Cardiac muscle cell (in vitro differentiated cells and primary cell): Measurements from ENCODE around the gene SQSTM1. TPM values are rescaled to one million over a fixed set of nuclear protein-coding genes. Genes with fewer than 3 reads are reported as not detected.

ENCODE experiments used
- DNase-seq, 2 donors: peaks; one replicate each; pipeline versions ENCODE4 v3.0.0 to v3.0.0-alpha.2; 2010 to 2017; ENCODE audit warnings: low read depth in 1 of 2, low spot score in 1 of 2
- H3K27ac ChIP-seq: fragments of 200-600 bp; sonication (generic); 2 replicates; pipeline ENCODE4 v1.5.1; 2016
- H3K27me3 ChIP-seq: fragments of 200-600 bp; sonication (generic); 2 replicates; pipeline ENCODE4 v1.6.0; 2016; ENCODE audit warnings: control low read depth
- H3K36me3 ChIP-seq: fragments of 200-600 bp; sonication (generic); 2 replicates; pipeline ENCODE4 v1.5.1; 2016; ENCODE audit warnings: control low read depth
- H3K4me1 ChIP-seq: fragments of 200-600 bp; sonication (generic); 2 replicates; pipeline ENCODE4 v1.8.1; 2017; ENCODE audit warnings: low read depth, mild to moderate bottlenecking, mixed run types
- H3K4me3 ChIP-seq: fragments of 200-600 bp; sonication (generic); 2 replicates; pipeline ENCODE4 v1.5.1; 2016; ENCODE audit warnings: mild to moderate bottlenecking
- H3K9me3 ChIP-seq: fragments of 200-600 bp; sonication (generic); 2 replicates; pipeline ENCODE4 v1.5.1; 2017; ENCODE audit warnings: low read depth, mild to moderate bottlenecking, control low read depth
- CTCF ChIP-seq: IDR thresholded peaks from 2 replicates; pipeline ENCODE4 v1.5.1; 2012; ENCODE audit warnings: low read depth, mild to moderate bottlenecking, low read length
- polyA plus RNA-seq: library from polyadenylated mRNA; unstranded; fragments of >200 nt; fragmentation: Nextera tagmentation; extraction: Ambion mirVana; gene quantifications from 2 replicates; pipeline ENCODE4 v1.2.1, GENCODE V29; 2016
- total RNA-seq: library from RNA; depleted of rRNA; stranded (reverse); fragments of >200 nt; gene quantifications from 2 replicates; pipeline ENCODE4 v1.2.3, GENCODE V29; 2016

SQSTM1 gene
- total and polyA plus RNA-seq, 2 experiments from 2014 or later, result 110 to 144 TPM

- H3K27ac ChIP-seq, result no peak overlapping the region
- H3K36me3 ChIP-seq, result no peaks in the 10 kb centered on the region
- no peaks in the 10 kb centered on the region for H3K4me1 ChIP-seq
- no peak for TF ChIP-seq CTCF
- DNase-seq, result no peak
- H3K4me3 ChIP-seq, result no peak overlapping the region
- no peaks in the 10 kb centered on the region for H3K27me3 ChIP-seq
- no peaks in the 10 kb centered on the region for H3K9me3 ChIP-seq
These were observed 27.9 kb upstream of the SQSTM1 start for GRCh38 chr5:179792612-179793467.

DNA sequence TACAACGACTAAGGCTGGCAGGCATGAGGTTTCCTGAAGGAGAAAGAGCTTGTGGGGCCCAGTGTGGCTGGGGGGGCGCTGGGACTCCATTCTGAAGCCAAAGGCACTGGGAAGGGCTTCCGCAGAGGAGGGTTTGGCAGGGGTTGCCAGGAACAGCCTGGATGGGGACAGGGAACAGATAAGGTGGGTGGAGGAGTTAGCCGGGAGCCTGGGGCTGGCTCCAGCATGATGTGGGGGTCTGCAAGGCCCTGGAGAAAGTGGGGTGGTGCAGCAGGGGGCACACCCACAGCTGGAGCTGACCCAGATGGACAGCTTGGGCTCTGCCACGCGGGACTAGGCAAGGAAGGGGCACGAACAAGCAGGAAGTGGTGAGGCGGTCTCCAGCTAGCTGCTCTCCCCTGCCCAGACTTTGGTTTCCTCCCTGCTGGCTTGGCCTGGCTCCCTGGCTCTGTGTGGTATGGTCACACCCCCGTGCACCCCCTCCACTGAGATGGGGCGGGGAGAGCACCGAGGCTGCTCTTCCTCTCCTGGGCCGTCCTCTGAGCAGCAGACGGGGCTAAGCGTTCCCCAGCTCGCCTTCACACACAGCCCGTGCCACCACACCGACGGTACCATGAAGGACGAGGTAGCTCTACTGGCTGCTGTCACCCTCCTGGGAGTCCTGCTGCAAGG, 27.1 kb upstream of the SQSTM1 start, which contains the start of gene LTC4S:
LTC4S (plus strand) TSS at position 519 of the 672 bp plus-strand sequence; CDS start at position 614, 95 bp downstream.
- Histone ChIP-seq H3K27me3 (no peaks in the 10 kb centered on the region), H3K4me3 (no peak within 1 kb of the TSS), H3K4me1 (no peaks in the 10 kb centered on the region), H3K36me3 (no peaks in the 10 kb centered on the region), H3K27ac (no peak within 1 kb of the TSS), H3K9me3 (no peaks in the 10 kb centered on the region)
- TF ChIP-seq CTCF, result no peak
- peak in 1 of 2 donors; percentile 92 for DNase-seq

DNA sequence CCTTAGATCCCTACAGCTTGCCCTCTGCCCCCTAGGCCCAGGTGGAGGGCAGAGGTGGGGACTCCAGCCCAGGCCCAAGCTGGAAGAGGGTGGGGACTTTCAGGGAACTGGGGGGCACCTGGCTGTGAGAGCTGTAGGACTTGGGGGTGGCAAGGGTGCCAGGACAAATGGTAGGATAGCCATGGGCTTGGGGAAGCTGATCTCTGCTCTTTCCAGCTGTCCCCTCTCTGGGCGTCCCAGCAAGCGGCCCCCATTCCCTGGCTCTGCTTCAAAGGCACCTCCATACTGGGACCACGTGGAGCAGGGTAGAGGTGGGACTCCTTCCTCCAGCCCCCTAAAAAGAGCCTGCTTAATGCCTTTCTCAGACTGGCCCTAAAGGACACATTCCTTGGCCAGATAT, 26.5 kb upstream of the SQSTM1 start:
- no peaks in the 10 kb centered on the region for H3K27me3 ChIP-seq
- no peak for TF ChIP-seq CTCF
- DNase-seq, result no peak
- no peaks in the 10 kb centered on the region for H3K9me3 ChIP-seq
- H3K4me3 ChIP-seq, result no peak overlapping the region
- H3K27ac ChIP-seq, result no peak overlapping the region
- no peaks in the 10 kb centered on the region for H3K4me1 ChIP-seq
- peaks cover 6% of the 10 kb centered on the region for H3K36me3 ChIP-seq

DNA sequence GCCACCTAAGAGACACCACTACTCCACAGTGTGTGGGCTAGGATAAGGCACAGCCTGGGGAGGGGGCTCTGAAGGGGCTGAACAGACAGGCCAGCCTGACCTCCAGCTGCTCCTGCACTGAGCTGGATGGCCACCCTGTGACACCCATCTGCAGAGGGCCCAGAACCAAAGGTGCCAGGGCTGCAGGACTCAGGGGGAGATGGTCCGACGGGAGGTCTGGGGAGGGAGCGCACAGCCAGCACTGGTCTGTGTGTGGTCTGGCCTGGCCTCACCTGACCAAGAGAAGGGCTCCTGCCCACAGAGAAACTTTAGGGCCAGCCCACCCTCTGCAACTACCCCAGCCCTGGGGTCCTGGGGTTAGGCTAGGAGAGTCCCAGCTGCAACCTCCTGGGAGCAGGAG, 26.1 kb upstream of the SQSTM1 start:
- no peaks in the 10 kb centered on the region for H3K9me3 ChIP-seq
- DNase-seq, result no peak
- no peak overlapping the region for H3K27ac ChIP-seq
- H3K4me3 ChIP-seq, result no peak overlapping the region
- H3K4me1 ChIP-seq, result no peaks in the 10 kb centered on the region
- peaks cover 7% of the 10 kb centered on the region for H3K36me3 ChIP-seq
- no peak for TF ChIP-seq CTCF
- no peaks in the 10 kb centered on the region for H3K27me3 ChIP-seq

GRCh38 chr5:179795049-179795862, 25.4 kb upstream of the SQSTM1 start:
- TF ChIP-seq CTCF, result no peak
- Histone ChIP-seq H3K4me1 (no peaks in the 10 kb centered on the region), H3K4me3 (peak overlapping the region; percentile 56), H3K27ac (peak overlapping the region; percentile 56), H3K27me3 (no peaks in the 10 kb centered on the region), H3K36me3 (peaks cover 7% of the 10 kb centered on the region), H3K9me3 (no peaks in the 10 kb centered on the region)
- DNase-seq, result peak in 1 of 2 donors; percentile 58
